Myocyte (in vitro differentiated cells): ENCODE measurements around the gene PRRG2. TPM values are rescaled to one million over a fixed set of nuclear protein-coding genes. Genes with fewer than 3 reads are reported as not detected.

Source experiments
- DNase-seq: peaks from one replicate; pipeline ENCODE4 v3.0.0-alpha.2; 2012; ENCODE audit warnings: low read depth
- polyA plus RNA-seq: library from polyadenylated mRNA; unstranded; fragments of >200 nt; gene quantifications from one replicate; pipeline ENCODE4 v1.2.1, GENCODE V29; 2012; ENCODE audit warnings: missing spikeins
- total RNA-seq: library from RNA; depleted of rRNA; stranded (reverse); fragments of >200 nt; gene quantifications from 2 replicates; pipeline ENCODE4 v1.2.3, GENCODE V29; 2014

PRRG2 gene
- 0.16 TPM in 1 of 2 replicates, not detected in the other for total RNA-seq
- 0.62 TPM for polyA plus RNA-seq

DNA sequence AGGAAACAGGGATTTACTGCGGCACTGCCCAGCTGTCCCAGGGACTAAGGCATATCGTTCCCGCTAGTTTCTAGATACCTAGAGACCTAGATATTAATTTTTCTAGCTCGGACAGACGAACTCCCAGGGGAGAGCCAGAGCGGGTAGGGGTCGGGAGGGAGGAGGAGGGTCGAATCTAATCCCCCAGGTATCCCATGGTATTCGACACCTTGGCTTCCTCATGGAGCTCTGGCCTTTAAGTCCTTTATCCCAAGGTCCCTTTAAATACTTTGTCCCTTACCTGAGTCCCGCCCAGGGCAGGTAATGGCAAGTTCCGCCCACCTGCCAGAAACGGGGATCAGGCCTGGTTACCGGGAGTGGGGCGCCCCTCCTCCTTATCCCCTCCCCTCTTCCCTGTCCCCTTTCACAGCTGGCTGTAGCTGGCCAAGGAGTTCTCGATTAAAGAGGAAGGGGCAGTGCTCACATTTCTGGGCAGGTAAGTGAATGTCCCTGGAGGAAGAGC, at the start of gene PRRG2:
Gene PRRG2 (plus strand): TSS at position 310 of the 502 bp plus-strand sequence. CDS start 1,904 bp downstream, outside the sequence.
- DNase-seq, result no peak

DNA sequence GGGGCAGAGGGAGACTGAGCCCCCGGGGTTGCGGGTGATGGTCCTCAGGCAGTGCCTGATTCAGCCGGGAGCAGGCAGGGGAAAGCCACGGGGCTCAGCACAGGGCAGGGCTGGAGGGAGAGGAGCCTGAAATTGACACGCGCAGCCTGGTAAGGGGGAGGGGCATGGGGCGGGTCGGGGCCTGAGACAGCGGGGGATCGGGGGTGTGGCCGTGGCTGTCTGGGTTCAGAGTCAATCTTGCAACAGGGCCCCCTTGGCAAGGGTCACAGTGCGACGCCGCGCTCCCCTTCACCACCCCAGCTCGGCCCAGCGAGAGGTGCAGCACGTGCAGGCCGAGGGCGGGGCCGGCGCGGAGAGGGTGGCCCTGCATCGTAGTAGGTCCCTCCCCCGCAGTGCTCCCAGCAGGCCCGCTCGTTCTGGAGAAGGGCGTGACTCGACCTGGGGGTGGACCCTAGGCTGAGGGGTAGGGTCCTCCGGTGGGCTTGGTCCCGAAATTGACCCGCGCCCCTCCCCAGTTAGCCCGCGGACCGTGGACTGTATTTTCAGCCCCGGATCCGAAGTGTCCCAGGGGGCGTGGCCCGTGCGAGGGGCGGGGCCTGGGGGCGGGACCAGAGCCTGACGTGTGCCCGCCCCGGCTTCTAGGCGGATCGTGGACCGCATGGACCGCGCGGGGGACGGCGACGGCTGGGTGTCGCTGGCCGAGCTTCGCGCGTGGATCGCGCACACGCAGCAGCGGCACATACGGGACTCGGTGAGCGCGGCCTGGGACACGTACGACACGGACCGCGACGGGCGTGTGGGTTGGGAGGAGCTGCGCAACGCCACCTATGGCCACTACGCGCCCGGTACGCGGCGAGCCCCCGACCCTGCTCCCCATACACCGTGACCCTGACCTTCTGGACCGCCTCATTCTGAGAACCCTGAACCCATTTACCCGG, 47.3 kb upstream of the PRRG2 start:
- DNase-seq, result no peak

DNA sequence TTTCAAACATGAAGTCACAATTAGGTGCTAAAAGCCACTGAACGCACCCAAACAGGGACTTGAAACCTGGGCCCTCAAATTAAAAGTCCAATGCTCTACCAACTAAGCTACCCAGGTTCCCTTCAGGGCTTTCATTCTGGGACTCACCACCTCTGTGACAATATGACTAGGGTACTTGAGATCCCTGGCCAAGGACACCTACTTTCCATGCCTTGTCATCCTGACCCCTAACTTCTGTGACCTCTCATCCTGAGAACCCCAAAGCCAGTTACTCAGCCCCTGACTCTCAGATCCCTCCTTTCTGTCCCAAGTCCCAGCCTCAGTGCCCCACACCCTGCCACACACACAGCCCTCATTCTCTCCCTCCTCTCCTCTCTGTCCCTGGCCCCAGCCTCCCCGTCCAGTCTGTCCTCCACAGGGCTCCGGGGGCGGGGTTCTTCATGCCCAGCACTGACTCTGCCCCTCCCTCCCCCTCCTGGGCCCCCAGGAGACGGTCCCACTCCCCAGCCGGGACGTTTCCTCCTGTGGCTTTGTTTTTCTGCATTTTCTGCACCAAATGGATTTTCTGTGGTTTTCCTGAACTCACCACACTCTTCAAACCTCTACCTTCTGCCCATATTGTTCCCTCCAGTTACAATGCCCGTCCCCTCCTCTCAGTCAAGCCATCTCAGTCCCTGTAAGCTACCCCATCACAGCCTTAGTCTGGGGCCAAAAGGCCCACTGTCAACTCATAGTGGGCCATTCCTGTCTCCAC, 46.3 kb upstream of the PRRG2 start:
- DNase-seq, result no peak

DNA sequence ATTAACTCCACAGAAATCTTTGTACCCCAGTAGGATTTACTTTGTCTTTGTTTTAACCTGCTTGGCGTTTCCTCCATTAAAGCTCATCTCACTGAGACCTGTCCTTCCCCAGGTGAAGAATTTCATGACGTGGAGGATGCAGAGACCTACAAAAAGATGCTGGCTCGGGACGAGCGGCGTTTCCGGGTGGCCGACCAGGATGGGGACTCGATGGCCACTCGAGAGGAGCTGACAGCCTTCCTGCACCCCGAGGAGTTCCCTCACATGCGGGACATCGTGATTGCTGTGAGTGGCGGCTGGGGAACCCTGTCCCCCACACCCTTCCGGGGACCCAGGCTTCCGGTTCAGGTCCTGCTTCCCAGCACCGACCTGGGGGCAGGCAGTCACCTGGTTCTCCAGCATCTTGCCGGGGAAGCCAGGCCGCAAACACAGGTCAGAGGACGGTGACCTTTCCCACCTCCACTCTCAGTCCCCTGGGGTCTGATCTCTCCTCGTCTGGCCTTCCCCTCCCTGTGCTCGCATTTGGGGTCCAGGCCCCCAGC, 44.1 kb upstream of the PRRG2 start:
- no peak for DNase-seq

DNA sequence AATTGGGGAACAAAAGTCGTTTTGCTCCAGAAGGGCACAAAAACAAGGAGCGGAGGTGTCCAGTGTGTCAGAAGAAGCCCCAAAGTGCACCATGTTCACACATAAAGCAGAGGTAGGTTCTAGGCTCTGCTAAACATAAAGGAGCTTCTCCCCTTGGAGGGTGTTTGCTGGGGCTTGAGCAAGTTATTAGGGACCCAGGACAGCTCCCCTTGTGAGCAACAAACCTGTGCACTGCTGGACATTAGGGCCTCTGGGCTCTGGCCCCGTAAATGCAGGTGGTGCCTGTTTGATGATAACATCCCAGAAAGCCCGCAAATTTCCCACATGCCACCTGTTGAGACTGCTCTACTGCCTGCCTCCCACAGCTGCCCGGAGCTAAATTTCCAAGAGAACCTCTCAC, 42.5 kb upstream of the PRRG2 start:
- no peak for DNase-seq

DNA sequence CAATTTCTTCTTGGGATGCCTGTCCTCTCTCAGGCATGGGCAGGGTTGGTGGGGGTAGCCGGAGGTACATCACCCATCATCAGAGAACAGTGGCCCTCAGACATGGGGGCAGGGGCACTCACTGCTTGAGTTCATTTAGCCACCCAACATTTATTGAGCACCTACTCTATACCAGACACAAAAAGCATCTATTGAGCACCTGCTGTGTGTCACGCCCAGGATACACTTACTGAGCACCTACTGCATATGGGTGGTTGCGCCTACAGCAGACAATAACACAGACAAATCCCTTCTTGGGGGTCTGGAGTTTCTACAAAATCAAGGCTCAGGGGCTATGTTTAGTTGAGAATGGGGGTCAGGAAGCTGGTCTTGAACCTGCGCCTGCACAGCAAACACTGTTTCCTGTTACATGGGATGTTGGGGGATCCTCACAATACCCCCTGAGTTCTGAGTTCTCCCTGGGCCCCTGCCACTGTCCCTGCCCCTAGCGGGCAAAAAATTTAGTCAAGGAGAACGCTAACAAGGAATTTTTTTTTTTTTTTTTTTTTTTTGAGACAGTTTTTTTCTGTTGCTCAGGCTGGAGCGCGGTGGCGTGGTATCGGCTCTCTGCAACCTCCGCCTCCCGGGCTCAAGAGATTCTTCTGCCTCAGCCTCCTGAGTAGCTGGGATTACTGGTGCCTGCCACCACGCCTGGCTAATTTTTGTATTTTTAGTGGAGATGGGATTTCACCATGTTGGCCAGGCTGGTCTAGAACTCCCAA, 41.7 kb upstream of the PRRG2 start:
- DNase-seq, result no peak

DNA sequence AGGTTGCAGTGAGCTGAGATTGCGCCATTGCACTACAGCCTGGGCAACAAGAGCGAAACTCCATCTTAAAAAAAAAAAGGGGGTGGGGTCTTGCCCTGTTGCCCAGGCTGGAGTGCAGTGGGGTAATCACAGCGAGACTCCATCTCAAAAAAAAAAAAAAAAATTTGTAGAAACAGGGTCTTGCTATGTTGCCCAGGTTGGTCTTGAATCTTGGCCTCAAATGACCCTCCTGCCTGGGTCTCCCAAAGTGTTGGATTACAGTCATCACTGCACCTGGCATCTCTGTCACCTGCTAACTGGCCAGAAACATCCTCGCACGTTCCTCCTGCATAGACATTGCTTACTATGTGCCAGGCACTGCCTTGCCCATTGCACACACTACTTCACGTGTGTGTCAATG, 39.2 kb upstream of the PRRG2 start:
- DNase-seq, result no peak

DNA sequence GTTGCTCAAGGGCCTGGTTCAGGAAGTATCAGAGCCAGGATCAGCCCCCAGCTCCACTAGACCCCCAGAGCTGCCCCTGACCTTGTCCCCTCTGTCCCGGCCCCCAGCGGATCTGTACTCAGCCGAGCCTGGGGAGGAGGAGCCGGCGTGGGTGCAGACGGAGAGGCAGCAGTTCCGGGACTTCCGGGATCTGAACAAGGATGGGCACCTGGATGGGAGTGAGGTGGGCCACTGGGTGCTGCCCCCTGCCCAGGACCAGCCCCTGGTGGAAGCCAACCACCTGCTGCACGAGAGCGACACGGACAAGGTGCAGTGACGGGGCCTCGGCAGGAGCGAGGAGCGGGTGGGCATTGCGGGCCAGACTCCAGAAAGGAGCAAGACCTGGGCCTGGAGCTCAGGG, 38.7 kb upstream of the PRRG2 start:
- DNase-seq, result no peak

DNA sequence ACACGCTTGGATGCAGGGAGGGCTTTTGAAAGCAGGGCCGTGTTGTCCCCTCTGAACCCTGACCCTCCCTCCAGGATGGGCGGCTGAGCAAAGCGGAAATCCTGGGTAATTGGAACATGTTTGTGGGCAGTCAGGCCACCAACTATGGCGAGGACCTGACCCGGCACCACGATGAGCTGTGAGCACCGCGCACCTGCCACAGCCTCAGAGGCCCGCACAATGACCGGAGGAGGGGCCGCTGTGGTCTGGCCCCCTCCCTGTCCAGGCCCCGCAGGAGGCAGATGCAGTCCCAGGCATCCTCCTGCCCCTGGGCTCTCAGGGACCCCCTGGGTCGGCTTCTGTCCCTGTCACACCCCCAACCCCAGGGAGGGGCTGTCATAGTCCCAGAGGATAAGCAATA, 38.1 kb upstream of the PRRG2 start:
- DNase-seq, result peak; percentile 52

DNA sequence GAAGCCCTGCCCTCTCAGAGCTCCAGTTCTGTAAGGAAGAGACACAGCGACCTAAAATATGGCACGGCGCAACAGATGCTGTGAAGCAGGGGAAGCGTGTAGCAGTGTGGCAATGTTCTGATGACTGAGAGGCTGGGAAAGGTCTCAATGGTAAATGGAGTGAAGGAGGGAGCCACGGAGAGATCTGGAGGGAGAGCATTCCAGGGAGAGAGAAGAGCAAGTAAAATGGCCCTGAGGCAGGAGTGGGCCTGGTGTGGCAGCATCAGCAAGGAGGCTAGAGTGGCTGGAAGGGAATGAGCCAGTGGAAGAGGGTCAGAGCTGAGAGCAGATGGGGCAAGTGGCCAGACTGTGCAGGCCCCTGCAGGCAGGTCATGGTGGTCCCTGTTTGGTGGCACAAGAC, 37.0 kb upstream of the PRRG2 start:
- no peak for DNase-seq

DNA sequence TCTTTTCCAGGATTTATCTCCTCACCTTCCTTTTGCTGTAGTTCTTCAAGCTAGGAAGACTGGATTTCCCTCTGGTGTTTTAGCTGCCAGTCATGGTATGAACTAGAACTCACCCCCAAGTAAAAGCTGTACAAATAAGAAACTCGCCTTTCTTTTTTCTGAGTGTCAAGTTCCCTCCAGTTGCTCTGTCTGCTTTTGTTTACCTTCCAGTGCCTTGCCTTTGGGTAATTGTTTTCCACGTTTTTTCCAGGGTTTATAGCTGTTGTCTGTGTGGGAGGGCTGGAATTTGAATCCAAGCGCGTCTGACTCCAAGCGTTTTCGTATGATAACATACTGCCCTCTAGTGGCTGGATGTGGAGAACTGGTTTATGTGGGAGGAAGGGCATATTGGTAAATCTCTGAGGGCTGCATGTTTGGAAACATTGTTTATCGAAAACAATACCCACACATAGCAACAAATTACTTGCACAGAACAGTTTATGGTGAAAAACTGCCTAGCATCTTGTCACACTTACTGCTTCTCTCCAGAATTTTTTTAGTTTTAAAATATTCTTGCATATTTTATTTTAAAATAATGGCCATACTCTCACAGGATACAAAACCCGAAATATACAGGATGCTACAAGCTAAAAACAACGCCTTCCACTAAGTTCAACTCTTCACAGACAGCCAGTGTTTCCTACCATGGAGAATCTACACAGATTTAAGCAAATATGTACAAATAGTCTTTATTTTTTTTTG, 34.1 kb upstream of the PRRG2 start:
- DNase-seq, result peak; percentile 93

DNA sequence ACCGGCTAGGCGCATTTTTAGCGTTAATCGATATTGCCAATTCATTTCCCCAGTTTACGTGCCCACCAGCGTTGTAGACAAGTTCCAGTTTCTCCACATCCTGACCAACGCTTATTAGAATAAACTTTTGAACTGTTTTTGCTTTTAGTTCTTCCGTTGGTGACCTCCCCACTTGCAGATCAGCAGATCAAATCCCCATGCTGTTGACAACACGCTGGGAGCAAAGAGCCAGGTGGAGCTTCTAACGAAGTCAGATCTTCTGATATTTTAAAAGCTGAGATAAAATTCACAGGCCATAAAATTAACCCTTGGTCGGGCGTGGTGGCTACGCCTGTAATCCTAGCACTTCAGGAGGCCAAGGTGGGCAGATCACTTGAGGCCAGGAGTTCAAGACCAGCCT, 32.1 kb upstream of the PRRG2 start:
- DNase-seq, result no peak

DNA sequence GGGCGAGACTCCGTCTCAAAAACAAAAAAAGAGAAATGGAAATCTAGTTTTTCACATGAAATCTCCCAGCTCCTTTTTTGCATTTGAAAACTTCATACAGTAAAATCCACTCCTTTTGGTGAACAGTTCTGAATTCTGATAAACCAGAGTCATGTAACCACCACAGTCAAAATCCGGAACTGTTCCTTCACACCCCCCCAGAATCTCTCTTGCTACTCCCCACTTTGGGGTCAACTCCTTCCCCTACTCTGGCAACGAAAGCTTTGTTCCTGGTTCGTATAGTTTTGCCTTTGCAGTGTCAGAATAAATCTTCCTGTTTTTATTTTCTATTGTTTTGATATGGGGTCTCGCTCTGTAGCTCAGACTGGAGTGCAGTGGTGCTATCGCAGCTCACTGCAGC, 29.6 kb upstream of the PRRG2 start:
- DNase-seq, result no peak

DNA sequence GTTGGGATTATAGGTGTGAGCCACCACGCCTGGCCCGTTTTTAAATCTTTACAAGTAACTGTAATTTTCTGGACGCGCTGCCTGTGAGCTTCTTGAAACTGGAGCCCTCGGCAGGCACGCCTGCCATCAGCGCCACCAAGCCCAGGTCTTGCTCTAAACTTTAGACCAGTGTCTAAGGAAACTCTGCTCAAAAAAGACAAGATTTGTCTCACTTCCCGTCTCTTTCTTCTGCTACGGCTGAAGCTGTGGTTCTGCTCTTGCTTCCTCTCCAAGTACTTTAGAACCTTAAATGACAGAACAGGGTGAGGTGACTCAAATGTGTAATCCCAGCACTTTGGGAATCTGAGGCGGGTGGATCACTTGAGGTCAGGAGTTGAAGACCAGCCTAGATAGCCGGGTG, 28.4 kb upstream of the PRRG2 start:
- DNase-seq, result no peak

DNA sequence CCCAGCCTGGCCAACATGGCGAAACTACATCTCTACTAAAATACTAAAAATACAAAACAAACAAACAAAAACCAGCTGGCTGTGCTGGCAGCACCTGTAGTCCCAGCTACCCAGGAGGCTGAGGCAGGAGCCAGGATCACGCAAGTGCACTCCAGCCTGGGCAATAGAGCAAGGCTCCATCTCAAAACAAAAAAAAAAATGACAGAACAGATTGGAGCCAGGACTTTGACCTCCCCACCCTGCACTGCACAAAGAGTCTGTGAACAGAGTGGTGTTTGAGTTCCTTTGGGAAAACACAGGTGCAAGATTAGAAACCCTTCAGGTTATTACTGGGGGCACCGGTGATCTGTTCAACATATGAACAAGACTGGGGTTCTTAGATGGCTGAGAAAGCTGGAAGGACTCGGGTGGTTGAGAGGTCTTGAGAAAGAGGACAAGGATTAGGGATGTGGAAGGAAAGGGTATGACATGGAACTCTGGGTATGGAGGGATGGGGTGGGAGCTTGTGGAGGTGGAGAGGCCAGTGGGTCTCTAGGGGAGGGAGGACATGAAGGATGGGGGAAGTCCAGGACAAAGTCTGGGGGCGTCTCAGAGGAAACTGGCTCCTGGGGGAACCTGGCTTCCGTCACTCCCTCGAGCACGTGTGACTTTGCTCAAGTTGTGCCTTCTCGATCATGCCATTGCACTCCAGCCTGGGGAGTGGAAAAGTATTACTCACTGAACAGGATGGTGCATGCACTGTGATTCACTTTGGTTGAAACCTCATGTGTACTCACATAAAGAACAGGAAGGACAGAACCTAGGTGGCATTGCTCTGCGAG, 27.5 kb upstream of the PRRG2 start:
- DNase-seq, result no peak

DNA sequence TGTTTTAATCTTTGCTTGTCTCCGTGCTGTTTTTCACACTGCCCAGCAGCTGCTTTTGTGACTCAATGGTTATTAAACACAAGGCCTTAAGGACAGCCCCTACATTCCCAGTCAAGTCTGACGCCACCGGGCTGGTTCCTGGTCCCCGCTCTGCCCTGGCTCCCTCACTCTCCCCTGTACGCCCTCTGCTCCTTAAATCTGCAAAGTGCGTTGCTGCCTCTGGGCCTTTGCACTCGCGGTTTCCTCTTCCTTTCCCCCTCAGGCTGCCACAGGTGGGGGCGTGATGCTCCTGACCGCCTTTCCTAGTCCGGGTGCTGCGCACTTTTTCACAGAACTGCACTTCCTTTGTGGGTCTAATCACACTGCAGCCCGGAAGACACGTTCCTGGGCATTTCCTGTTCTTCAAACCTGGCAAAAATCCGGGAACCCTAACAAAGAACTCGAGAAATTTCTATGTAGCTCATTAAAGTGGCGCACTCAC, 26.4 kb upstream of the PRRG2 start:
- no peak for DNase-seq

DNA sequence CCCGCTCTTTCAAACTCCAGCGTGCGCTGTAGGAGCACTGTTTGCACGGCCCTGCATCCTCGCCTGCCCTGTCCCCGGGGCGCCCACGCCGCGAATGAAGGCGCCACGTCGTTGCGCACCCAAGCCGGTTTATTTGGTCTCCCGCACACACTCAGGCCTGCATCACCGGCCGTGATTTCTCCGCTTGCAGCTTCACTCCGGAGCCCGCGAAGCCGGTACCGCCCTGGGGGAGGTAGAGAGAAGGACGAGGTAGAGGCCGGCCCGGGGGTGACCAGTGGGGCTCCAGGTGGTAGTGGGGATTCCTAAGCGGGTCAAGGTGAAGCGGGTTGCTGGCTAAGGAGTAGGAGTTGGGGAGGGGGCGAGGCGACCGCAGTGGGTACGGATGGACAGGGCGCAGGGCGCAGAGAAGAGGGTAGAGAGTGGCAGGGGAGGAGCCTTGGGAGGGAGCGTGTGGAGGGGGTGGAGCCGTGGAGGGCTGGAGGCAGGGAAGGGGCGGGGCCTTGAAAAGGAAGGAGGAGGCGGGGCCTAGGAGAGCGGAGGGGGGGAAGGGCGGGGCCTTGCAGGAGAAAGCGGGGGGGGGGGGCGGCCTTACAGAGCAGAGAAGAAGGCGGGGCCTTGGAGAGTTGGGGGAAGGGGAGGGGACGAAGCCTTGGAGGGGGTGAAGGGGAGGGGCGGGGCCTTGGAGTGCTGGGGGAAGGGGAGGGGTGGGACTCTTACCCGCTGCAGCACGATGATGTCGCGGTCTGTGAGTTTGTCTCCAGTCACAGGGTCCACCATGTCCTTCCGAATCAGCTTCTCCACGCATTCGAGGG, 25.3 kb upstream of the PRRG2 start:
- no peak for DNase-seq
